Measurements from ENCODE around the gene ADARB1.

Gene ADARB1

GRCh38 chr21:45039317-45040156, 34.8 kb upstream of the ADARB1 start:
- DNase-seq (ENCODE audit: low spot score) = no peak

GRCh38 chr21:45040157-45040711, 34.1 kb upstream of the ADARB1 start:
- no peak for DNase-seq (ENCODE audit: low spot score)

GRCh38 chr21:45040739-45041138, 33.6 kb upstream of the ADARB1 start:
- no peak for DNase-seq (ENCODE audit: low spot score)

GRCh38 chr21:45041351-45041805, 33.0 kb upstream of the ADARB1 start:
- DNase-seq (ENCODE audit: low spot score) = no peak

GRCh38 chr21:45041984-45042663, 32.3 kb upstream of the ADARB1 start:
- no peak for DNase-seq (ENCODE audit: low spot score)

- DNase-seq (ENCODE audit: low spot score) = no peak
Measured at GRCh38 chr21:45042664-45043161, 31.7 kb upstream of the ADARB1 start.

- no peak for DNase-seq (ENCODE audit: low spot score)
Measured at GRCh38 chr21:45043541-45044020, 30.8 kb upstream of the ADARB1 start.

GRCh38 chr21:45045481-45045880, 28.9 kb upstream of the ADARB1 start:
- DNase-seq (ENCODE audit: low spot score) = no peak

- DNase-seq (ENCODE audit: low spot score) = no peak
Measured at GRCh38 chr21:45047257-45047656, 27.1 kb upstream of the ADARB1 start.

GRCh38 chr21:45048026-45048698, 26.2 kb upstream of the ADARB1 start:
- DNase-seq (ENCODE audit: low spot score) = no peak

- DNase-seq (ENCODE audit: low spot score) = no peak
Measured at GRCh38 chr21:45048968-45049367, 25.4 kb upstream of the ADARB1 start.

- no peak for DNase-seq (ENCODE audit: low spot score)
Measured at GRCh38 chr21:45049714-45050344, 24.6 kb upstream of the ADARB1 start.

- DNase-seq (ENCODE audit: low spot score) = no peak
Measured at GRCh38 chr21:45050345-45050796, 24.0 kb upstream of the ADARB1 start.

- no peak for DNase-seq (ENCODE audit: low spot score)
Measured at GRCh38 chr21:45050797-45051489, 23.4 kb upstream of the ADARB1 start.

GRCh38 chr21:45051580-45052434, 22.6 kb upstream of the ADARB1 start:
- no peak for DNase-seq (ENCODE audit: low spot score)

GRCh38 chr21:45052960-45053359, 21.4 kb upstream of the ADARB1 start:
- no peak for DNase-seq (ENCODE audit: low spot score)

- DNase-seq (ENCODE audit: low spot score) = no peak
Measured at GRCh38 chr21:45053561-45054226, 20.7 kb upstream of the ADARB1 start.

GRCh38 chr21:45054227-45054926, 20.0 kb upstream of the ADARB1 start:
- no peak for DNase-seq (ENCODE audit: low spot score)

Measured in COLO829 (cell line).